T-cell (primary cell): ENCODE results near the gene NAMPT. TPM values are rescaled to one million over a fixed set of nuclear protein-coding genes. Genes with fewer than 3 reads are reported as not detected.

Experiments
- ATAC-seq, 4 experiments: fragments of 200-7000 bp in 3 of 4; fragments of 150-1000 bp in 1 of 4; cut with Tn5 transposase; replicated peaks in 1 of 4; 1 replicate in 3 of 4; 2 replicates in 1 of 4; pipeline ENCODE4 v1.10.0; 2021; ENCODE audit warnings: moderate library complexity in 3 of 4, mild to moderate bottlenecking in 2 of 4, moderate number of reproducible peaks in 1 of 4
- CTCF ChIA-PET, 2 donors: fragments of 300-600 bp; sonication (Branson Sonifier 250); formaldehyde crosslinking; loops; one replicate each; lab custom pipeline; 2022; ENCODE audit warnings: antibody characterized with exemption in 2 of 2; lab: Charles Lee
- POLR2A ChIA-PET, 2 donors: fragments of 300-600 bp; sonication (Branson Sonifier 250); formaldehyde crosslinking; loops; one replicate each; lab custom pipeline; 2022; ENCODE audit warnings: antibody characterized with exemption in 2 of 2; lab: Charles Lee
- DNase-seq, 35 experiments: peaks; one replicate each; pipeline versions ENCODE4 v3.0.0 to v3.0.0-alpha.2; 2013 to 2023
- H3K27ac ChIP-seq: one replicate; pipeline ENCODE4 v1.5.1; 2013; ENCODE audit warnings: low read length
- H3K27me3 ChIP-seq, 2 experiments: replicated peaks in 1 of 2; 1 replicate in 1 of 2; 2 replicates in 1 of 2; pipeline versions ENCODE4 v1.6.1 to v1.7.0; 2013; ENCODE audit warnings: low read length in 1 of 2, mixed read lengths in 1 of 2; ENCODE audit not compliant: control insufficient read depth in 2 of 2, insufficient read depth in 2 of 2; ENCODE audit errors: extremely low read depth in 1 of 2
- H3K36me3 ChIP-seq, 2 donors: 1 replicate in 1 of 2; 2 replicates in 1 of 2; pipeline versions ENCODE4 v1.6.1 to v1.7.0; 2013; ENCODE audit warnings: low read length in 1 of 2; ENCODE audit not compliant: control insufficient read depth in 2 of 2, insufficient read depth in 1 of 2; ENCODE audit errors: extremely low read depth in 1 of 2
- H3K4me1 ChIP-seq, 2 experiments: 1 replicate in 1 of 2; 2 replicates in 1 of 2; pipeline versions ENCODE4 v1.6.1 to v1.7.0; 2013; ENCODE audit warnings: low read length in 2 of 2, mixed read lengths in 1 of 2; ENCODE audit not compliant: insufficient read depth in 2 of 2, control insufficient read depth in 1 of 2; ENCODE audit errors: extremely low read depth in 1 of 2
- H3K4me3 ChIP-seq, 2 donors: 1 replicate in 1 of 2; 2 replicates in 1 of 2; pipeline versions ENCODE4 v1.5.1 to v1.7.0; 2013; ENCODE audit warnings: mild to moderate bottlenecking in 2 of 2, low read length in 1 of 2, moderate library complexity in 1 of 2; ENCODE audit not compliant: control insufficient read depth in 1 of 2; ENCODE audit errors: extremely low read depth in 1 of 2
- H3K9me3 ChIP-seq: 2 replicates; pipeline ENCODE4 v1.7.0; 2013
- H3K27ac Mint-ChIP-seq, 2 donors: one replicate each; pipeline ENCODE4 v1.8.0; 2020 to 2021; ENCODE audit warnings: mild to moderate bottlenecking in 2 of 2, mixed read lengths in 2 of 2
- H3K27me3 Mint-ChIP-seq, 2 donors: one replicate each; pipeline ENCODE4 v1.8.0; 2021 to 2022; ENCODE audit warnings: mixed read lengths in 2 of 2
- H3K36me3 Mint-ChIP-seq: one replicate; pipeline ENCODE4 v1.8.0; 2021; ENCODE audit warnings: mixed read lengths
- H3K4me1 Mint-ChIP-seq, 3 donors: one replicate each; pipeline ENCODE4 v1.8.0; 2020 to 2022; ENCODE audit warnings: mixed read lengths in 3 of 3, mild to moderate bottlenecking in 1 of 3
- H3K4me3 Mint-ChIP-seq, 3 donors: one replicate each; pipeline ENCODE4 v1.8.0; 2020 to 2022; ENCODE audit warnings: mild to moderate bottlenecking in 3 of 3, mixed read lengths in 3 of 3, moderate library complexity in 3 of 3
- H3K9me3 Mint-ChIP-seq, 3 donors: one replicate each; pipeline ENCODE4 v1.8.0; 2020 to 2022; ENCODE audit warnings: mixed read lengths in 3 of 3
- WGBS: methylation state at CpG from one replicate; pipeline ENCODE4 v1.1.5; 2013; ENCODE audit warnings: missing lambda C conversion rate; ENCODE audit not compliant: insufficient coverage; 5-methylcytosine and 5-hydroxymethylcytosine counted together
- total RNA-seq, 35 experiments: library from RNA in 6 of 35; stranded (reverse) in 6 of 35; fragments of 120-200 nt in 1 of 35; gene quantifications; one replicate each; pipeline versions ENCODE4 v1.2.1 to v1.2.4 and lab custom pipeline; 2013 to 2026

The NAMPT gene
- total RNA-seq, 5 donors from 2014 or later (not counting 1 experiment from before 2014, with no cell fraction given) = 22.4 to 151 (median 28.2) TPM

- ATAC-seq (no peak), DNase-seq (no peak)
- no peaks in the 10 kb centered on the region for H3K36me3 Mint-ChIP-seq
- Histone ChIP-seq H3K4me3 (no peak overlapping the region), H3K9me3 (no peaks in the 10 kb centered on the region), H3K27me3 (peaks cover 0 to 16% of the 10 kb centered on the region in 2 experiments), H3K27ac (no peak overlapping the region), H3K36me3 (no peaks in the 10 kb centered on the region), H3K4me1 (no peaks in the 10 kb centered on the region)
- H3K4me1 Mint-ChIP-seq = no peaks in the 10 kb centered on the region
- CTCF ChIA-PET = no interaction called here
- H3K27ac Mint-ChIP-seq = no peak overlapping the region
- H3K4me3 Mint-ChIP-seq = no peak overlapping the region
- H3K27me3 Mint-ChIP-seq = peaks cover 34 to 41% of the 10 kb centered on the region in 2 donors
- POLR2A ChIA-PET = no interaction called here
- H3K9me3 Mint-ChIP-seq = peaks cover 0 to 8% (median 7%) of the 10 kb centered on the region in 3 donors
Measured at GRCh38 chr7:106316947-106317346, 32.2 kb upstream of the NAMPT start.

- Mint-ChIP-seq H3K27ac (no peak overlapping the region), H3K4me1 (no peaks in the 10 kb centered on the region), H3K27me3 (peaks cover 22 to 27% of the 10 kb centered on the region in 2 donors), H3K9me3 (peaks cover 0 to 7% (median 0%) of the 10 kb centered on the region in 3 donors), H3K4me3 (no peak overlapping the region), H3K36me3 (no peaks in the 10 kb centered on the region)
- CTCF ChIA-PET = interaction anchor here in 1 of 2 donors (0.7 kb wide), 1 partner anchor 828 kb away, joined by 3 read pairs; no protein-coding TSS in a partner anchor
- ATAC-seq (no peak), DNase-seq (no peak)
- POLR2A ChIA-PET = no interaction called here
- Histone ChIP-seq H3K9me3 (no peaks in the 10 kb centered on the region), H3K27ac (no peak overlapping the region), H3K36me3 (no peaks in the 10 kb centered on the region), H3K4me1 (no peaks in the 10 kb centered on the region), H3K27me3 (peaks cover 0 to 7% of the 10 kb centered on the region in 2 experiments), H3K4me3 (no peak overlapping the region)
- 100% methylated on average over 1 of the region's 2 CpGs for WGBS
Measured at GRCh38 chr7:106314875-106315274, 30.1 kb upstream of the NAMPT start.

DNA sequence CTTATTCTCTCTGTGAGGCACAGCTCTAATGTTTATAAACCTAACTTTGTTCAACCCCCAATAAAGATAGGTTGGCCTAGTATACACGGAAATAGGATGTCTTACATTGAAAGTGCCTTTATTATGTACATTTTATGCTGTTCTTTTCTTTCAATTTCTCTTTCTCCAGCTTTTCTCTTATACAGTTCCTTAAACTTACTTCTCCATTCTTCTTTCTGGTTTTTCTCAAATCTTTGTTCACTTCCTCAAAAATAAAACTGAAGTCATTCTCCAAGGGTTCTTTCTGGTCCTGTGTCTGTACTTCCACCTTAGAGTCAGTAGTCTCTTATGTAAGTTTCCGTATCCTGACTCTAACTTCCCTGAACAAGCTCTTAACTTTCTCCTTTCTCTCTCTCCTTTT lies 29.2 kb upstream of the NAMPT start:
- Histone ChIP-seq H3K9me3 (no peaks in the 10 kb centered on the region), H3K36me3 (no peaks in the 10 kb centered on the region), H3K4me3 (no peak overlapping the region), H3K4me1 (no peaks in the 10 kb centered on the region), H3K27me3 (peaks cover 0 to 7% of the 10 kb centered on the region in 2 experiments), H3K27ac (no peak overlapping the region)
- Mint-ChIP-seq H3K4me1 (no peaks in the 10 kb centered on the region), H3K27me3 (peaks cover 22 to 24% of the 10 kb centered on the region in 2 donors), H3K4me3 (no peak overlapping the region), H3K9me3 (peaks cover 0 to 7% (median 0%) of the 10 kb centered on the region in 3 donors), H3K36me3 (no peaks in the 10 kb centered on the region), H3K27ac (no peak overlapping the region)
- ATAC-seq (no peak), DNase-seq (no peak)
- ChIA-PET POLR2A (no interaction called here), CTCF (interaction anchor here in 1 of 2 donors (0.6 kb wide), 1 partner anchor 246 kb away, joined by 3 read pairs; no protein-coding TSS in a partner anchor)
- no CpG with 5 or more reads among the region's 2 CpGs for WGBS

GRCh38 chr7:106313456-106313901 lies 28.7 kb upstream of the NAMPT start:
- H3K9me3 ChIP-seq = no peaks in the 10 kb centered on the region
- peaks cover 0 to 4% of the 10 kb centered on the region in 2 experiments for H3K27me3 ChIP-seq
- no peaks in the 10 kb centered on the region for H3K4me1 ChIP-seq
- H3K36me3 ChIP-seq = no peaks in the 10 kb centered on the region
- Mint-ChIP-seq H3K36me3 (no peaks in the 10 kb centered on the region), H3K9me3 (peaks cover 0 to 7% (median 0%) of the 10 kb centered on the region in 3 donors), H3K27me3 (peaks cover 19% of the 10 kb centered on the region in 2 donors), H3K4me3 (no peak overlapping the region), H3K27ac (no peak overlapping the region), H3K4me1 (no peaks in the 10 kb centered on the region)
- no peak overlapping the region for H3K27ac ChIP-seq
- ChIA-PET POLR2A (no interaction called here), CTCF (interaction anchor here in 1 of 2 donors (0.6 kb wide), 1 partner anchor 245 kb away, joined by 3 read pairs; no protein-coding TSS in a partner anchor)
- DNase-seq = no peak
- WGBS = no CpG with 5 or more reads among the region's 2 CpGs
- no peak overlapping the region for H3K4me3 ChIP-seq
- ATAC-seq = no peak

- H3K27ac ChIP-seq = no peak overlapping the region
Measured at GRCh38 chr7:106312906-106313305, 28.1 kb upstream of the NAMPT start.

GRCh38 chr7:106312099-106312871 lies 27.5 kb upstream of the NAMPT start:
- Mint-ChIP-seq H3K27me3 (peaks cover 11 to 13% of the 10 kb centered on the region in 2 donors), H3K36me3 (no peaks in the 10 kb centered on the region), H3K27ac (no peak overlapping the region), H3K9me3 (peaks cover 0 to 7% (median 0%) of the 10 kb centered on the region in 3 donors), H3K4me3 (no peak overlapping the region), H3K4me1 (no peaks in the 10 kb centered on the region)
- H3K4me3 ChIP-seq = no peak overlapping the region
- DNase-seq = no peak
- no peaks in the 10 kb centered on the region for H3K36me3 ChIP-seq
- no peaks in the 10 kb centered on the region for H3K27me3 ChIP-seq
- H3K27ac ChIP-seq = no peak overlapping the region
- H3K4me1 ChIP-seq = no peaks in the 10 kb centered on the region
- ChIA-PET POLR2A (interaction anchor here in 1 of 2 donors (0.6 kb wide), 1 partner anchor 595 kb away, joined by 3 read pairs; no protein-coding TSS in a partner anchor), CTCF (no interaction called here)
- no peaks in the 10 kb centered on the region for H3K9me3 ChIP-seq
- no peak for ATAC-seq
- WGBS = 93% methylated on average over 2 of the region's 4 CpGs

More at GRCh38 chr7:106312906-106313305, 28.1 kb upstream of the NAMPT start:
- H3K36me3 Mint-ChIP-seq = no peaks in the 10 kb centered on the region
- Histone ChIP-seq H3K27me3 (no peaks in the 10 kb centered on the region), H3K36me3 (no peaks in the 10 kb centered on the region), H3K4me1 (no peaks in the 10 kb centered on the region), H3K4me3 (no peak overlapping the region), H3K9me3 (no peaks in the 10 kb centered on the region)
- no peak overlapping the region for H3K4me3 Mint-ChIP-seq
- WGBS = no CpG with 5 or more reads among the region's 2 CpGs
- H3K27me3 Mint-ChIP-seq = peaks cover 13 to 15% of the 10 kb centered on the region in 2 donors
- no peaks in the 10 kb centered on the region for H3K4me1 Mint-ChIP-seq
- ATAC-seq (no peak), DNase-seq (no peak)
- ChIA-PET CTCF (no interaction called here), POLR2A (no interaction called here)
- no peak overlapping the region for H3K27ac Mint-ChIP-seq
- H3K9me3 Mint-ChIP-seq = peaks cover 0 to 7% (median 0%) of the 10 kb centered on the region in 3 donors
